Measurements from ENCODE around the gene PPIG.
A peak's percentile ranks its signal among the peaks of the same experiment; 100 is the strongest.
"Not testable (repeated sequence)": the region's sequence is repeated elsewhere in the genome, so short reads cannot be mapped to it uniquely, and the experiment has no call there.

PPIG gene

GRCh38 chr2:169573974-169574299, 10.2 kb upstream of the PPIG start:
- H3K4me3 ChIP-seq (replicated peaks; ENCODE audit: low read depth, low read length), result peak overlapping the region; percentile 67
- no peak for DNase-seq (ENCODE audit: low read depth)
- TF ChIP-seq CTCF (IDR thresholded peaks at IDR 0.05; ENCODE audit: low read length, missing control alignments), result no peak

GRCh38 chr2:169574539-169574938, 9.6 kb upstream of the PPIG start:
- not testable (repeated sequence) for H3K4me3 ChIP-seq (replicated peaks; ENCODE audit: low read depth, low read length); DNase-seq (ENCODE audit: low read depth)

DNA sequence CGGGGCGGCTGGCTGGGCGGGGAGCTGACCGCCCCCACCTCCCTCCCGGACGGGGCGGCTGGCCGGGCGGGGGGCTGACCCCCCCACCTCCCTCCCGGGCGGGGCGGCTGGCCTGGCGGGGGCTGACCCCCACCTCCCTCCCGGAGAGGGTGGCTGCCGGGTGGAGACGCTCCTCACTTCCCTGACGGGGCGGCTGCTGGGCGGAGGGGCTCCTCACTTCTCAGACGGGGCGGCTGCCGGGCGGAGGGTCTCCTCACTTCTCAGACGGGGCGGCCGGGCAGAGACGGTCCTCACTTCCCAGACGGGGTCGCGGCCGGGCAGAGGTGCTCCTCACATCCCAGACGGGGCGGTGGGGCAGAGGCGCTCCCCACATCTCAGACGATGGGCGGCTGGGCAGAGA, 8.9 kb upstream of the PPIG start:
- DNase-seq (ENCODE audit: low read depth); H3K4me3 ChIP-seq (replicated peaks; ENCODE audit: low read depth, low read length): not testable (repeated sequence)

GRCh38 chr2:169579044-169579443, 5.1 kb upstream of the PPIG start:
- DNase-seq (ENCODE audit: low read depth), result no peak
- no peak overlapping the region for H3K4me3 ChIP-seq (replicated peaks; ENCODE audit: low read depth, low read length)
- no peak for TF ChIP-seq CTCF (IDR thresholded peaks at IDR 0.05; ENCODE audit: low read length, missing control alignments)

- not testable (repeated sequence) for H3K4me3 ChIP-seq (replicated peaks; ENCODE audit: low read depth, low read length)
Observed at GRCh38 chr2:169582552-169583266, 1.4 kb upstream of the PPIG start.

GRCh38 chr2:169583518-169583917, 633 bp upstream of the PPIG start:
- H3K4me3 ChIP-seq (replicated peaks; ENCODE audit: low read depth, low read length), result no peak overlapping the region
- no peak for TF ChIP-seq CTCF (IDR thresholded peaks at IDR 0.05; ENCODE audit: low read length, missing control alignments)
- no peak for DNase-seq (ENCODE audit: low read depth)

More at GRCh38 chr2:169582552-169583266, 1.4 kb upstream of the PPIG start:
- not testable (repeated sequence) for DNase-seq (ENCODE audit: low read depth)

- TF ChIP-seq CTCF (IDR thresholded peaks at IDR 0.05; ENCODE audit: low read length, missing control alignments), result no peak
- H3K4me3 ChIP-seq (replicated peaks; ENCODE audit: low read depth, low read length), result peak overlapping the region; percentile 72
- DNase-seq (ENCODE audit: low read depth), result no peak
Observed at GRCh38 chr2:169585673-169586072, 1.5 kb downstream of the PPIG start.

DNA sequence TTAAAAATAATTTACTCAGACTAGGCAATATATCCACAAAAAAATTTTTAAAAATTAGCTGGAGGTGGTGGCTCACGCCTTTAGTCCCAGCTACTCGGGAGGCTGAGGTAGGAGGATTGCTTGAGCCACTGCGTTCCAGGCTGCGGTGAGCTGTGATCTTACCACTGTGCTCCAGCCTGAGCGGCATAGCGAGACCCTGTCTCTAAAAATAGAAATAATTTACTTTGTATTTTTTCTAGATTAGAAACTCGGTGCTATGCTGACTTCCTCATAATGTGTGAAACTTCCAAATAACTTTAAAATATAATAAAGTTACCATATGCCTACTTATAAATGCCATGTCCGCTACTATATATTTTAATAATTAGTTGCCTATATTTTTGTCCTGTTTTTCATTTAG, 6.7 kb downstream of the PPIG start:
- H3K4me3 ChIP-seq (replicated peaks; ENCODE audit: low read depth, low read length), result no peak overlapping the region
- no peak for DNase-seq (ENCODE audit: low read depth)
- TF ChIP-seq CTCF (IDR thresholded peaks at IDR 0.05; ENCODE audit: low read length, missing control alignments), result no peak

DNA sequence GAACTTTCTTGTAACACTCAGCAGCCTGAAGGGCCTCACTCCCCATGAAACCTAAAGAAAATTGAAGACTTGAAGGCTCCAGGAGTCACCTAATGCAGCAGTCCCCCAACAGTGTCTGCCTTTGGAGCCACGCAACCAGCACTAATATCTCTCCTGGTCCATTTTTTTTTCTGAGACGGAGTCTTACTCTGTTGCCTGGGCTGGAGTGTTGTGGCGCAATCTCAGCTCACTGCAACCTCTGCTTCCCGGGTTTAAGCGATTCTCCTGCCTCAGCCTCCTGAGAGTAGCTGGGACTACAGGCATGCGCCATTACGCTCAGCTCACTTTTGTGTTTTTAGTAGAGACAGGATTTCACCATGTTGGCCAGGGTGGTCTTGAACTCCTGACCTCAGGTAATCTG, 12.4 kb downstream of the PPIG start:
- DNase-seq (ENCODE audit: low read depth); H3K4me3 ChIP-seq (replicated peaks; ENCODE audit: low read depth, low read length): not testable (repeated sequence)
